ENCODE results near the gene RCBTB2.

DNA sequence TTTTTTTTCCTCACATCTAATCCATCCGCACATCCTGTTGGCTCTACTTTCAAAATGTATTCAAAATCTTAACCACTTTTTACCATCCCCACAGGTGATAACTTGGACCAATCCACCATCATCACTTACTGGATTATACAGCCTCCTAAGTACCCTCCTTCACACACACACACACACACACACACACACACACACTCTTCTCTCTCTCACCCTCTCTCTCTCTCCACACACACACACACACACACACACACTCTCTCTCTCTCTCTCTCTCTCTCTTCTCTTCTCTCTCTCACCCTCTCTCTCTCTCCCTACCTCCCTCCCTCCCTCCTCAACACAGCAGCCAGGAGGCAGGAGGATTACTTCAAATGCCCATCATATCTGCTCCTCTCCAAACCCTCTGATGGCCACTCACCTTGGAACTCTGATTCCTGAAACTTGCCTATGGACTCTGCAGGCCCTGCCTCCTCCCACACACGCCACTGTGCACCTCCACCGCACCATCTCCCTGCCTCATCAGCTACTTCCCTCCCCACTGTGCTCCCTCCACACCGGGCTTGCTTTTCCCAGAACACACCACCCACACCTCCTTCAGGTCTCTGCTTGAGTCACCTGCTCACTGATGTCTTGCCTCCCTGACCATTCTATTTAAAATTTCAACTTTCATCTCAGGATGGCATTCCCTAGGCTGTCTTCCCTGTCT, 39.7 kb downstream of the RCBTB2 start:
- TF ChIP-seq, protein P1, sequence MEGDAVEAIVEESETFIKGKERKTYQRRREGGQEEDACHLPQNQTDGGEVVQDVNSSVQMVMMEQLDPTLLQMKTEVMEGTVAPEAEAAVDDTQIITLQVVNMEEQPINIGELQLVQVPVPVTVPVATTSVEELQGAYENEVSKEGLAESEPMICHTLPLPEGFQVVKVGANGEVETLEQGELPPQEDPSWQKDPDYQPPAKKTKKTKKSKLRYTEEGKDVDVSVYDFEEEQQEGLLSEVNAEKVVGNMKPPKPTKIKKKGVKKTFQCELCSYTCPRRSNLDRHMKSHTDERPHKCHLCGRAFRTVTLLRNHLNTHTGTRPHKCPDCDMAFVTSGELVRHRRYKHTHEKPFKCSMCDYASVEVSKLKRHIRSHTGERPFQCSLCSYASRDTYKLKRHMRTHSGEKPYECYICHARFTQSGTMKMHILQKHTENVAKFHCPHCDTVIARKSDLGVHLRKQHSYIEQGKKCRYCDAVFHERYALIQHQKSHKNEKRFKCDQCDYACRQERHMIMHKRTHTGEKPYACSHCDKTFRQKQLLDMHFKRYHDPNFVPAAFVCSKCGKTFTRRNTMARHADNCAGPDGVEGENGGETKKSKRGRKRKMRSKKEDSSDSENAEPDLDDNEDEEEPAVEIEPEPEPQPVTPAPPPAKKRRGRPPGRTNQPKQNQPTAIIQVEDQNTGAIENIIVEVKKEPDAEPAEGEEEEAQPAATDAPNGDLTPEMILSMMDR (IDR thresholded peaks at IDR 0.05; ENCODE audit: low read depth, low read length, poor library complexity, severe bottlenecking), result no peak
- no peak for TF ChIP-seq EZH2phosphoT487 (IDR thresholded peaks at IDR 0.05; ENCODE audit: borderline replicate concordance, low read length)

All from DOHH2 (cell line).